Measurements from ENCODE around the gene SLC35A4. TPM values are rescaled to one million over a fixed set of nuclear protein-coding genes. Genes with fewer than 3 reads are reported as not detected.

The SLC35A4 gene
- total and polyA plus RNA-seq, 2 of the 8 experiments (the other 6 are each of a cell fraction or from before 2014, with no cell fraction given), result 78.6 to 133 TPM

- no peak for TF ChIP-seq ATF2 (IDR thresholded peaks at IDR 0.05; ENCODE audit: low read length)
These were observed 31.1 kb downstream of the SLC35A4 start (continued) for GRCh38 chr5:140595538-140596300.
